H1 (cell line): ENCODE results near the gene DENND1A. TPM values are rescaled to one million over a fixed set of nuclear protein-coding genes. Genes with fewer than 3 reads are reported as not detected.

Experiments
- CTCF ChIA-PET: fragments of 300-600 bp; sonication (Branson Sonifier 250); formaldehyde crosslinking; loops from one replicate; lab custom pipeline; 2021; ENCODE audit not compliant: partially characterized antibody; lab: Charles Lee
- POLR2A ChIA-PET: fragments of 300-600 bp; sonication (Branson Sonifier 250); formaldehyde crosslinking; loops from one replicate; lab custom pipeline; 2021; ENCODE audit warnings: inconsistent platforms; ENCODE audit not compliant: partially characterized antibody; lab: Charles Lee
- DNase-seq, 2 experiments: peaks; one replicate each; pipeline versions ENCODE4 v3.0.0 to v3.0.0-alpha.2; 2010 to 2022; ENCODE audit warnings: low spot score in 2 of 2, low read depth in 1 of 2, mixed read lengths in 1 of 2
- FAIRE-seq: peaks from 2 replicates; lab custom pipeline; 2011; peaks lifted over from hg19 to GRCh38; lab: Jason Lieb, UNC
- H2AFZ ChIP-seq: 2 replicates; pipeline ENCODE4 v1.8.1; 2012; ENCODE audit warnings: low read length, inconsistent platforms
- H2AK5ac ChIP-seq: 2 replicates; pipeline ENCODE4 v1.6.1; 2013; ENCODE audit warnings: low read depth, low read length
- H2BK120ac ChIP-seq: replicated peaks from 2 replicates; pipeline ENCODE3; 2013; ENCODE audit warnings: low read depth, low read length, inconsistent platforms
- H2BK12ac ChIP-seq: 2 replicates; pipeline ENCODE4 v1.6.1; 2013; ENCODE audit warnings: low read depth, low read length
- H2BK15ac ChIP-seq: 2 replicates; pipeline ENCODE4 v1.6.1; 2013; ENCODE audit warnings: low read length
- H2BK20ac ChIP-seq: 2 replicates; pipeline ENCODE4 v1.6.1; 2013; ENCODE audit warnings: low read length
- H2BK5ac ChIP-seq: 2 replicates; pipeline ENCODE4 v1.6.1; 2013; ENCODE audit warnings: low read depth, low read length
- H3K14ac ChIP-seq: 2 replicates; pipeline ENCODE4 v1.6.1; 2013; ENCODE audit warnings: inconsistent platforms; ENCODE audit not compliant: insufficient read length
- H3K18ac ChIP-seq: 2 replicates; pipeline ENCODE4 v1.6.1; 2013; ENCODE audit warnings: low read length; ENCODE audit errors: extremely low read depth
- H3K23ac ChIP-seq: 2 replicates; pipeline ENCODE4 v1.6.1; 2013; ENCODE audit warnings: inconsistent platforms; ENCODE audit not compliant: insufficient read length
- H3K23me2 ChIP-seq: 2 replicates; pipeline ENCODE4 v1.6.1; 2013; ENCODE audit warnings: low read depth, low read length
- H3K27ac ChIP-seq: 2 replicates; pipeline ENCODE4 v1.6.1; 2011; ENCODE audit warnings: low read depth, low read length, inconsistent platforms
- H3K27me3 ChIP-seq, 4 experiments: replicated peaks in 1 of 4; 1 replicate in 1 of 4; 2 replicates in 3 of 4; pipeline versions ENCODE4 v1.6.1 to v1.8.1; 2011 to 2013; ENCODE audit warnings: low read length in 3 of 4, mild to moderate bottlenecking in 3 of 4, inconsistent platforms in 2 of 4, mixed read lengths in 2 of 4, moderate library complexity in 1 of 4; ENCODE audit not compliant: control insufficient read depth in 3 of 4, insufficient read depth in 3 of 4; ENCODE audit errors: extremely low read depth in 1 of 4
- H3K36me3 ChIP-seq, 4 experiments: 2 replicates each; pipeline versions ENCODE4 v1.6.1 to v1.8.1; 2011 to 2013; ENCODE audit warnings: mild to moderate bottlenecking in 4 of 4, low read length in 3 of 4, moderate library complexity in 2 of 4, control low read depth in 1 of 4, inconsistent platforms in 1 of 4; ENCODE audit not compliant: insufficient read depth in 4 of 4, control insufficient read depth in 2 of 4
- H3K4ac ChIP-seq: replicated peaks from 2 replicates; pipeline ENCODE3; 2013; ENCODE audit warnings: low read length, low read depth, mixed read lengths, inconsistent platforms; ENCODE audit not compliant: insufficient read length
- H3K4me1 ChIP-seq, 4 experiments: replicated peaks in 1 of 4; 1 replicate in 1 of 4; 2 replicates in 3 of 4; pipeline versions ENCODE4 v1.6.1 to v1.8.1; 2011 to 2013; ENCODE audit warnings: low read length in 3 of 4, inconsistent platforms in 2 of 4, mixed read lengths in 1 of 4; ENCODE audit not compliant: insufficient read depth in 4 of 4, control insufficient read depth in 3 of 4
- H3K4me2 ChIP-seq, 2 experiments: 2 replicates each; pipeline versions ENCODE4 v1.6.1 to v1.8.1; 2011 to 2013; ENCODE audit warnings: low read depth in 2 of 2, low read length in 2 of 2, control low read depth in 1 of 2, inconsistent platforms in 1 of 2, mild to moderate bottlenecking in 1 of 2; ENCODE audit not compliant: insufficient read depth in 1 of 2
- H3K4me3 ChIP-seq, 4 experiments: fragments of 200-600, 300-600 bp in 1 of 4; sonication (generic), shearing (Covaris generic), sonication (Bioruptor Twin) in 1 of 4; 2 replicates each; pipeline versions ENCODE4 v1.5.1 to v1.8.1; 2011 to 2016; ENCODE audit warnings: low read length in 4 of 4, low read depth in 3 of 4, control low read depth in 2 of 4, inconsistent platforms in 2 of 4, mild to moderate bottlenecking in 2 of 4, mixed read lengths in 1 of 4, moderate library complexity in 1 of 4; ENCODE audit not compliant: insufficient read depth in 2 of 4; ENCODE audit errors: extremely low read depth in 1 of 4
- H3K56ac ChIP-seq: replicated peaks from 2 replicates; pipeline ENCODE3; 2013; ENCODE audit warnings: low read depth, mild to moderate bottlenecking, mixed read lengths, low read length, inconsistent platforms; ENCODE audit not compliant: insufficient read length
- H3K79me1 ChIP-seq: 2 replicates; pipeline ENCODE4 v1.6.1; 2013; ENCODE audit warnings: low read depth, low read length, control low read depth
- H3K79me2 ChIP-seq, 2 experiments: 2 replicates each; pipeline versions ENCODE4 v1.6.1 to v1.8.1; 2012 to 2013; ENCODE audit warnings: low read length in 2 of 2, mild to moderate bottlenecking in 2 of 2, inconsistent platforms in 1 of 2; ENCODE audit not compliant: insufficient read depth in 2 of 2, control insufficient read depth in 1 of 2
- H3K9ac ChIP-seq, 4 experiments: replicated peaks in 1 of 4; 1 replicate in 1 of 4; 2 replicates in 3 of 4; pipeline versions ENCODE4 v1.6.1 to v1.8.1; 2011 to 2013; ENCODE audit warnings: low read depth in 3 of 4, low read length in 3 of 4, control low read depth in 2 of 4, mild to moderate bottlenecking in 2 of 4, moderate library complexity in 2 of 4, inconsistent platforms in 1 of 4; ENCODE audit errors: extremely low read depth in 1 of 4
- H3K9me3 ChIP-seq, 2 experiments: 2 replicates each; pipeline versions ENCODE4 v1.6.1 to v1.8.1; 2012 to 2013; ENCODE audit warnings: mild to moderate bottlenecking in 2 of 2, moderate library complexity in 2 of 2, control low read depth in 1 of 2, inconsistent platforms in 1 of 2, low read depth in 1 of 2, low read length in 1 of 2, mixed read lengths in 1 of 2; ENCODE audit not compliant: insufficient read depth in 2 of 2
- H4K20me1 ChIP-seq, 2 experiments: replicated peaks in 1 of 2; 2 replicates each; pipeline versions ENCODE3 to v1.8.1; 2011 to 2013; ENCODE audit warnings: inconsistent platforms in 2 of 2, low read length in 2 of 2, mild to moderate bottlenecking in 1 of 2; ENCODE audit not compliant: insufficient read depth in 2 of 2, control insufficient read depth in 1 of 2
- H4K5ac ChIP-seq: 2 replicates; pipeline ENCODE4 v1.6.1; 2013; ENCODE audit warnings: low read length, low read depth, mixed read lengths, inconsistent platforms; ENCODE audit not compliant: insufficient read length
- H4K8ac ChIP-seq: 2 replicates; pipeline ENCODE4 v1.8.0; 2013; ENCODE audit warnings: mild to moderate bottlenecking, moderate library complexity, low read length, inconsistent platforms; ENCODE audit not compliant: insufficient read depth; ENCODE audit errors: extremely low read depth
- H4K91ac ChIP-seq: replicated peaks from 2 replicates; pipeline ENCODE3; 2013; ENCODE audit warnings: low read length, mixed read lengths, inconsistent platforms; ENCODE audit not compliant: insufficient read length
- RAD21 ChIP-seq, 2 experiments: IDR thresholded peaks in 1 of 2; conservative IDR thresholded peaks in 1 of 2; 2 replicates each; pipeline ENCODE4 v1.6.1; 2011; ENCODE audit warnings: low read depth in 2 of 2, low read length in 2 of 2, improper control_type of control experiment in 1 of 2, inconsistent platforms in 1 of 2, mild to moderate bottlenecking in 1 of 2, moderate library complexity in 1 of 2
- TEAD4 ChIP-seq: IDR thresholded peaks from 2 replicates; pipeline ENCODE4 v1.6.1; 2012; ENCODE audit warnings: low read depth, low read length, inconsistent platforms, mixed read lengths
- WGBS, 2 experiments: shearing (Covaris generic) in 1 of 2; methylation state at CpG; one replicate each; pipeline versions ENCODE4 v1.1.6 to v1.1.7; 2013 to 2015; ENCODE audit warnings: low lambda C conversion rate in 2 of 2, mixed read lengths in 2 of 2, inconsistent platforms in 1 of 2, low coverage in 1 of 2, missing lambda C conversion rate in 1 of 2; ENCODE audit not compliant: insufficient replicate concordance in 2 of 2, insufficient coverage in 1 of 2, insufficient read length in 1 of 2; ENCODE audit errors: extremely low coverage in 1 of 2, missing lambda C conversion rate in 1 of 2; 5-methylcytosine and 5-hydroxymethylcytosine counted together
- polyA plus RNA-seq, 7 experiments: library from polyadenylated mRNA; depleted of rRNA in 3 of 7; stranded (reverse) in 5 of 7; unstranded in 2 of 7; fragments of >200 nt in 5 of 7; fragments of 200-250 nt in 2 of 7; gene quantifications; 1 replicate in 5 of 7; 2 replicates in 1 of 7; 4 replicates in 1 of 7; pipeline versions ENCODE4 v1.2.1 to v1.2.3, GENCODE V29; 2011 to 2013; ENCODE audit warnings: missing spikeins in 2 of 7, mixed read lengths in 2 of 7
- total RNA-seq: library from RNA; stranded (reverse); fragmentation: NEBNext Ultra II Directional; extraction: Animal tissue kit (Norgen Biotek cat#: 25700); gene quantifications from 2 replicates; pipeline ENCODE4 v1.2.1, GENCODE V29; 2021
- TF ChIP-seq, protein P1 (sequence below): IDR thresholded peaks from 2 replicates; pipeline ENCODE4 v1.6.1; 2011; ENCODE audit warnings: low read depth, mild to moderate bottlenecking, low read length; ENCODE audit not compliant: insufficient read depth
- TF ChIP-seq, protein P2 (sequence below), 3 experiments: IDR thresholded peaks; 1 replicate in 2 of 3; 2 replicates in 1 of 3; pipeline versions ENCODE4 v1.5.1 to v1.6.1; 2011; ENCODE audit warnings: low read length in 3 of 3, mild to moderate bottlenecking in 3 of 3, inconsistent platforms in 2 of 3, low read depth in 1 of 3, moderate library complexity in 1 of 3; ENCODE audit not compliant: insufficient read depth in 1 of 3; ENCODE audit errors: control extremely low read depth in 1 of 3

DENND1A gene
- total and polyA plus RNA-seq, 2 of the 8 experiments (the other 6 are each of a cell fraction or from before 2014, with no cell fraction given): 24.1 to 26.4 TPM

DNA sequence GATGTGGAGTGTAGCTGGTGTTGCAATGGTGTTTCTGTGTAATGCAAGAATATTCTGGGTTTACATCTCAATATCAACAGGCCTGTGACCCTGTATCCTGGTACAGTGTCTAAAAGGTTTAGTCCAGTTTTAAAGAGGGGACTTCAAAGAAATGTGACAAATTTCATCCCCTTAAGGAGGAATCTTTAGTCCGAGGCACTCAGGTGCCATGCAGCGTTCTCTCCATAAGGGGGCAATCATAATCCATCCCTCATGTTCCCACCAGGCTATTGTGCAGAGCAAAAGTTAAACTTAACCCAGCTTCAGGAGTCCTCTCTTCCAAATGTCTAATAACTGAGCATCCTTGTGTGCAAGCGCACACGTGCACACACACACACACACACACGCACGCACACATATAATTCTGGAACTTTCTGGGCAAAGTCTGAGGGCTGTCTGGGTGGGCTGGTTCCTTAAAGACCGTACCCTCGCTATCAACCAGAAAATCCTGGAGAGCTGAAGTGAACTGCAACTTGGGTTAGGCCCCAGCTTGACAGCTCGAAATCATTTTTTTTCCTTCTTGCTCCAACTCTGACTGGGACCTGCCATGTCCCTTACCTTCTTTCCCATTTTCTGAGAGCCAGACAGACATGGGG lies 527.9 kb downstream of the DENND1A start:
- Histone ChIP-seq H3K23ac (no peak overlapping the region), H3K9ac (no peak overlapping the region), H2AK5ac (no peak overlapping the region), H2BK15ac (no peak overlapping the region), H3K23me2 (no peaks in the 10 kb centered on the region), H4K5ac (no peak overlapping the region), H3K4me1 (peaks cover 0 to 11% (median 9%) of the 10 kb centered on the region in 4 experiments; a peak in 6 of 7 replicates), H4K91ac (no peak overlapping the region), H3K18ac (no peak overlapping the region), H3K9me3 (no peaks in the 10 kb centered on the region), H3K4ac (no peak overlapping the region), H2BK120ac (no peak overlapping the region), H3K36me3 (no peaks in the 10 kb centered on the region; a peak in 1 of 8 replicates), H3K4me3 (no peak overlapping the region), H3K4me2 (no peak overlapping the region), H3K56ac (no peak overlapping the region), H3K14ac (no peak overlapping the region), H3K79me2 (no peaks in the 10 kb centered on the region), H3K27ac (no peak overlapping the region), H4K8ac (no peak overlapping the region), H2BK20ac (no peak overlapping the region), H2BK12ac (no peak overlapping the region), H4K20me1 (no peaks in the 10 kb centered on the region), H2AFZ (no peak overlapping the region), H2BK5ac (no peak overlapping the region), H3K79me1 (no peaks in the 10 kb centered on the region), H3K27me3 (no peaks in the 10 kb centered on the region; a peak in 1 of 7 replicates)
- TF ChIP-seq TEAD4 (0 out of 2 replicates have a peak, but pooled peaks have one; percentile 42), RAD21 (IDR thresholded peaks at IDR 0.05 in 1 of 2, conservative IDR thresholded peaks at IDR 0.05 in 1 of 2; ENCODE audit: low read depth in 2 of 2, low read length in 2 of 2) (peak; percentile 89 to 93)
- TF ChIP-seq, protein P1, sequence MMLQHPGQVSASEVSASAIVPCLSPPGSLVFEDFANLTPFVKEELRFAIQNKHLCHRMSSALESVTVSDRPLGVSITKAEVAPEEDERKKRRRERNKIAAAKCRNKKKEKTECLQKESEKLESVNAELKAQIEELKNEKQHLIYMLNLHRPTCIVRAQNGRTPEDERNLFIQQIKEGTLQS: no peak
- TF ChIP-seq, protein P2, sequence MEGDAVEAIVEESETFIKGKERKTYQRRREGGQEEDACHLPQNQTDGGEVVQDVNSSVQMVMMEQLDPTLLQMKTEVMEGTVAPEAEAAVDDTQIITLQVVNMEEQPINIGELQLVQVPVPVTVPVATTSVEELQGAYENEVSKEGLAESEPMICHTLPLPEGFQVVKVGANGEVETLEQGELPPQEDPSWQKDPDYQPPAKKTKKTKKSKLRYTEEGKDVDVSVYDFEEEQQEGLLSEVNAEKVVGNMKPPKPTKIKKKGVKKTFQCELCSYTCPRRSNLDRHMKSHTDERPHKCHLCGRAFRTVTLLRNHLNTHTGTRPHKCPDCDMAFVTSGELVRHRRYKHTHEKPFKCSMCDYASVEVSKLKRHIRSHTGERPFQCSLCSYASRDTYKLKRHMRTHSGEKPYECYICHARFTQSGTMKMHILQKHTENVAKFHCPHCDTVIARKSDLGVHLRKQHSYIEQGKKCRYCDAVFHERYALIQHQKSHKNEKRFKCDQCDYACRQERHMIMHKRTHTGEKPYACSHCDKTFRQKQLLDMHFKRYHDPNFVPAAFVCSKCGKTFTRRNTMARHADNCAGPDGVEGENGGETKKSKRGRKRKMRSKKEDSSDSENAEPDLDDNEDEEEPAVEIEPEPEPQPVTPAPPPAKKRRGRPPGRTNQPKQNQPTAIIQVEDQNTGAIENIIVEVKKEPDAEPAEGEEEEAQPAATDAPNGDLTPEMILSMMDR (IDR thresholded peaks at IDR 0.05; ENCODE audit: control extremely low read depth in 1 of 3, insufficient read depth in 1 of 3, low read depth in 1 of 3, low read length in 3 of 3): peak; percentile 57 to 90 (median 73)
- ChIA-PET POLR2A (interaction anchor here (0.7 kb wide), 1 partner anchor 406 kb away, joined by 3 read pairs; no protein-coding TSS in a partner anchor), CTCF (interaction anchor here (0.6 to 29.0 kb wide), 45 partner anchors 9 to 980 kb away, joined by 3 to 668 read pairs (median 4); partner anchors contain the start of gene CRB2)
- 58% methylated on average over 9 of the region's 9 CpGs; no CpG with 5 or more reads in 1 of the 2 experiments for WGBS, 2 experiments
- FAIRE-seq: no peak
- no peak for DNase-seq
